Mucosa of rectum (tissue), 2 donors: ENCODE results near the gene KATNA1.
"Not testable (repeated sequence)": the region's sequence is repeated elsewhere in the genome, so short reads cannot be mapped to it uniquely, and the experiment has no call there.

Experiments used
- H3K27ac ChIP-seq, 2 donors: one replicate each; pipeline ENCODE4 v1.7.0; 2013; ENCODE audit warnings: inconsistent platforms in 2 of 2, low read depth in 2 of 2, low read length in 2 of 2
- H3K27me3 ChIP-seq, 2 donors: one replicate each; pipeline ENCODE4 v1.7.0; 2013; ENCODE audit warnings: low read length in 2 of 2; ENCODE audit not compliant: control insufficient read depth in 2 of 2, insufficient read depth in 2 of 2
- H3K36me3 ChIP-seq, 2 donors: one replicate each; pipeline ENCODE4 v1.7.0; 2013; ENCODE audit warnings: low read length in 2 of 2; ENCODE audit not compliant: control insufficient read depth in 2 of 2, insufficient read depth in 2 of 2
- H3K4me1 ChIP-seq, 2 donors: one replicate each; pipeline ENCODE4 v1.7.0; 2013; ENCODE audit warnings: low read length in 2 of 2, mild to moderate bottlenecking in 1 of 2; ENCODE audit not compliant: control insufficient read depth in 2 of 2, insufficient read depth in 2 of 2
- H3K4me3 ChIP-seq, 2 donors: one replicate each; pipeline ENCODE4 v1.7.0; 2013; ENCODE audit warnings: low read length in 2 of 2
- H3K9ac ChIP-seq, 2 donors: one replicate each; pipeline ENCODE4 v1.7.0; 2013; ENCODE audit warnings: low read length in 2 of 2, low read depth in 1 of 2, mild to moderate bottlenecking in 1 of 2
- H3K9me3 ChIP-seq, 2 donors: one replicate each; pipeline ENCODE4 v1.7.0; 2013; ENCODE audit warnings: low read length in 2 of 2; ENCODE audit not compliant: control insufficient read depth in 2 of 2
- donor health status: healthy.
- donor health status: Normal muscosa, but diverticular disease.

KATNA1 gene

DNA sequence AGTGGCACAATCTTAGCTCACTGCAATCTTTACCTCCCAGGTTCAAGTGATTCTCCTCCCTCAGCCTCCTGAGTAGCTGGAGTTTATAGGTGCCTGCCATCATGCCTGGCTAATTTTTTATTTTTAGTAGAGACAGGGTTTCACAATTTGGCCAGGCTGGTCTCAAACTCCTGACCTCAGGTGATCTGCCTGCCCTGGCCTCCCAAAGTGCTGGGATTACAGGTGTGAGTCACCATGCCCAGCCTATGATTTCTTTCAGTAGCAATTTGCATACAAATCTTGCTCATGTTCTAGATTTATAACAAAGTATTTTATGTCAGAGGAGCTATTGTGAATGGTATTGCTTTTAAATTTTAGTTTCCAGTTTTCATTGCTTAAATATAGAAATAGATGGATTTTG lies 23.8 kb upstream of the KATNA1 start:
- H3K4me3 ChIP-seq, H3K27me3 ChIP-seq, H3K4me1 ChIP-seq, H3K9me3 ChIP-seq, H3K27ac ChIP-seq, H3K9ac ChIP-seq: not testable (repeated sequence)
- peaks cover 28 to 42% of the 10 kb centered on the region in 2 donors for H3K36me3 ChIP-seq

DNA sequence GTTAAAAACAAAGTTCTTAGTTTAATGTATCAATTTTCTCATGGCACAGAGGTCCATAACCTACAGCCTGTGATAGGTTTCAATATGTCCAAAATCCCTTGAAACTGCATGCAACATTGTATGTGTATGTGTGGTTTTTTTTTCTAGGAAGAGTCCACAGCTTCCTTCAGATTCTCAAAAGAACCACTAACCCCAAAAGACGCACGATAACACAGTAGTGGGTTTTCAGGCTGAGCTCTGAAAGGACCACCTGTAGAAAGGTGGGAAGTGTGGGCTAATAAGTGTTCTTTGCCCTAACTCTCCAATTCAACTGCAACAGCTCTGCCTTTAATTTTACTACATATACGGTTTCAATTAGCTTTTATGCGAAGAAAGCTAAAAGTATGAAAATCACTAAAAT lies 11.5 kb upstream of the KATNA1 start:
- Histone ChIP-seq H3K4me1 (no peaks in the 10 kb centered on the region), H3K27ac (no peak overlapping the region), H3K9ac (no peak overlapping the region), H3K36me3 (peaks cover 15 to 38% of the 10 kb centered on the region in 2 donors), H3K9me3 (no peaks in the 10 kb centered on the region), H3K4me3 (no peak overlapping the region), H3K27me3 (no peaks in the 10 kb centered on the region)

DNA sequence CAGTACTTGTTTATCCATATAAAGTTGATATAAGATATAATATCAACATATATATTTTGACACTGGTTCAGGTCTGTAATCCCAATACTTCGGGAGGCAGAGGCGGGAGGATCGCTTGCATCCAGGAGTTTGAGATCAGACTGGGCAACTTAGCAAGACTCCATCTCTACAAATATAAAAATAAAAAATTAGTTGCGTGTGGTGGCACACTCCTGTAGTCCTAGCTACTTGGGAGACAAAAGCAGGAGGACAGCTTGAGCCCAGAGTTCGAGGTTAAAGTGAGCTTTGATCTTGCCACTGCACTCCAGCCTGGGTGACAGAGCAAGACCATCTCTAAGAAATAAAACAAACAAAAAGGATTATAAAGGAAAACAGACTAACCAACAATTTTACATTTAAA lies 8.9 kb upstream of the KATNA1 start:
- no peak overlapping the region for H3K27ac ChIP-seq
- H3K27me3 ChIP-seq = no peaks in the 10 kb centered on the region
- peaks cover 12 to 21% of the 10 kb centered on the region in 2 donors for H3K36me3 ChIP-seq
- no peaks in the 10 kb centered on the region for H3K4me1 ChIP-seq
- H3K4me3 ChIP-seq = no peak overlapping the region
- H3K9me3 ChIP-seq = no peaks in the 10 kb centered on the region
- H3K9ac ChIP-seq = no peak overlapping the region

DNA sequence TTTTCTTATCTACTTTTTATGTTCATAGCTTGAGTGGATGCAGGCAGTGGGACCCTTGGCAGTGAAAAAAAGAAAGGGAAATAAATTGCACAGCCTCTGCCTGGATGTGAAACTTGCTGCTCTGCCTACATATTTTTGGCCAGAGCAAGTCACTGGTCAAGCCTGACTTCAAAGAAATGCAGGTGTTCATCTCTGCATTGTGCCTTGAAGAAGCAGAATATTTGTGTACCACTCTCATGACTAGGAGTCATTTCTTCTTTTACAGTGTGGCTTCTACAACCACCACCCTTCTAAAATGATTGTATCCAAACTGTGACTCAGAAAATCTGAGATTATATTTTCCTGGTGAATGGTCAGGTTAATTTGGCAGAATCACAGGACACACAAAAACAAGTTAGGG lies 2.5 kb upstream of the KATNA1 start:
- peaks cover 0 to 10% of the 10 kb centered on the region in 2 donors for H3K4me1 ChIP-seq
- H3K4me3 ChIP-seq = no peak overlapping the region
- H3K27me3 ChIP-seq = no peaks in the 10 kb centered on the region
- no peak overlapping the region for H3K27ac ChIP-seq
- no peaks in the 10 kb centered on the region for H3K9me3 ChIP-seq
- H3K36me3 ChIP-seq = no peaks in the 10 kb centered on the region
- no peak overlapping the region for H3K9ac ChIP-seq

DNA sequence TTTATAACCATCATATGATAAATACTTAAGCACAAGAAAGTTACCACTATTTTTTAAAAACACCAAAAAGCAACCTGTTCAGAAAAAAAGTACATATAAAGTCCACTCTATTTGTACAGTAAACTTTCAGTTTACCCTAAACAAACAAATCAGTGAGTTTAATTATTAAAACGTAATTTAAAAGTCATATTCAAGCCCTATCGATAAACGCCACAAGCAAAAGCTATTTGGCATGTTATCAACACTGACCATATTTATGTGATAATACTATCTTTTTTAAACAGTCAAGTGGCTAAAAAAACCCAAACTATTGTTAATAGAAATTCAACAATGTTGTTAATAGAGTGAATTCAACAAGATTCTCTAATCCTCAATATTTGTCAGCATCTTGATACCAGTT lies 1.9 kb downstream of the KATNA1 start:
- Histone ChIP-seq H3K9ac (no peak overlapping the region), H3K27me3 (no peaks in the 10 kb centered on the region), H3K36me3 (no peaks in the 10 kb centered on the region), H3K4me1 (peaks cover 0 to 10% of the 10 kb centered on the region in 2 donors), H3K4me3 (no peak overlapping the region), H3K27ac (no peak overlapping the region), H3K9me3 (no peaks in the 10 kb centered on the region)

DNA sequence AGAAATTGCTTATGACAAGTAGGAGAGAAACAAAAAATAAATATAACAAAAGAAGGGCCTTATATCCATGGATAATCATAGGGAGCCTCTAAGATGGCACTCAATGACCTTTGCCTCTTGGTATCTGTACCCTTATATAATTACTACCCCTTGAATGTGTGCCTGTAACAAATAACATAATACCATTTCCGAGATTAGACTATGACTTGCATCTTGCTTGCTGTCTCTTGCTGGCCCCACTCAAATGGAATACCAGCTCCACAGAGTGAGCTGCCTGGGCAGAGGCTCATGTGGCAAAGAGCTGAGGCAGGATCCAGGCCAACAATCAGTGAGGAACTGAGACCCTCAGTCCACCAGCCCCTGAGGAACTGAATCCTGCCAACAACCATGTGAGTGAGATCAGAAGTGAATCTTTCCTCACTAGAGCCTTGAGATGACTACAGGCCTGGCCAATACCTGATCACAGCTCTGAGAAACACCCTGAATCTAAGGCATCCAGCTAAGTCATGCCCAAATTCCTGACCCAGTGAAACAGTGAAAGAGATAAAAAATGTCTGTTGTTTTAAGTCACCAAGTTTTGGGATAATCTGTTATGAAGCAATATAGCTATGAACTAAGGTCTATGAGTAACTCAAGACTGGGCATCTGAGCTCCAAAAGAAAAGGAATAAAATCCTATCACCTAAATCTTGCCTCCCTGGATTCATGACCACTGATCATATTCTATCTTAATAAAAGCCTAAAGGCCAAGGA lies 5.5 kb downstream of the KATNA1 start:
- Histone ChIP-seq H3K27ac (no peak overlapping the region), H3K27me3 (no peaks in the 10 kb centered on the region), H3K4me1 (peaks cover 0 to 6% of the 10 kb centered on the region in 2 donors), H3K9me3 (no peaks in the 10 kb centered on the region), H3K4me3 (no peak overlapping the region), H3K9ac (no peak overlapping the region), H3K36me3 (no peaks in the 10 kb centered on the region)

DNA sequence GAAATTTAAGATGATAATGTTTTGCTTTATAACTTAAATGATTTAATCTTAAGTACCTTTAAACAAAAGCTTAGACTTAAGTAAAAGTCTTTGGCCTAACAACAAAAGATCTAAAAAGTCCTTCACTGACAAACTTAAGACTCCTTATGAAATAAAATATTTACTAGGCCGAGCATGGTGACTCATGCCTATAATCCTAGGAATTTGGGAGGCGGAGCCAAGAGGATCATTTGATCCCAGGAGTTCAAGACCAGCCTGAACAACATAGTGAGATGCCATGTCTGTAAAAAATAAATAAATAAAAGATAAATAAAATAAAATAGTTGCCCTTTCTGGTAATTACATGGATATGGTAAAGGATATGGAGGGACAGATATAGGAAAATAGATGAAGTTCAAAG lies 12.4 kb downstream of the KATNA1 start:
- Histone ChIP-seq H3K9me3 (no peaks in the 10 kb centered on the region), H3K36me3 (no peaks in the 10 kb centered on the region), H3K4me1 (no peaks in the 10 kb centered on the region), H3K27me3 (no peaks in the 10 kb centered on the region), H3K4me3 (no peak overlapping the region), H3K9ac (no peak overlapping the region), H3K27ac (no peak overlapping the region)

DNA sequence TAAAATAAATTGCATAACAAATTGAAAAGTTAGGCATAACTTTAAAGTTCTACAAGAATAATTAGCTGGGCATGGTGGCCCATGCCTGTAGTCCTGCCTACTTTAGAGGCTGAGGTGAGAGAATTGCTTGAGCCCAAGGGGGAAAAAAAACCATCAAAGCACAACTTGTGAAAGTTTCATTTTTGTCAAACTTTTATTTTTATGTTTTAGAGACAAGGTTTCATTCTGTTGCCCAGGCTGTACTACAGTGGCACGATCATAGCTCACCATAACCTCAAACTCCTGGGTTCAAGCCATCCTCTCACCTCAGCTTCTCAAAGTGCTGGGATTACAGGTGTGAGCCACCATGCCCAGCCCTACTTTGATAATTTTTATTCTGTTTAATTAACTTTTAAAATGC lies 14.2 kb downstream of the KATNA1 start:
- H3K36me3 ChIP-seq = no peaks in the 10 kb centered on the region
- no peak overlapping the region for H3K4me3 ChIP-seq
- no peaks in the 10 kb centered on the region for H3K4me1 ChIP-seq
- no peak overlapping the region for H3K27ac ChIP-seq
- no peaks in the 10 kb centered on the region for H3K9me3 ChIP-seq
- H3K27me3 ChIP-seq = no peaks in the 10 kb centered on the region
- H3K9ac ChIP-seq = no peak overlapping the region

DNA sequence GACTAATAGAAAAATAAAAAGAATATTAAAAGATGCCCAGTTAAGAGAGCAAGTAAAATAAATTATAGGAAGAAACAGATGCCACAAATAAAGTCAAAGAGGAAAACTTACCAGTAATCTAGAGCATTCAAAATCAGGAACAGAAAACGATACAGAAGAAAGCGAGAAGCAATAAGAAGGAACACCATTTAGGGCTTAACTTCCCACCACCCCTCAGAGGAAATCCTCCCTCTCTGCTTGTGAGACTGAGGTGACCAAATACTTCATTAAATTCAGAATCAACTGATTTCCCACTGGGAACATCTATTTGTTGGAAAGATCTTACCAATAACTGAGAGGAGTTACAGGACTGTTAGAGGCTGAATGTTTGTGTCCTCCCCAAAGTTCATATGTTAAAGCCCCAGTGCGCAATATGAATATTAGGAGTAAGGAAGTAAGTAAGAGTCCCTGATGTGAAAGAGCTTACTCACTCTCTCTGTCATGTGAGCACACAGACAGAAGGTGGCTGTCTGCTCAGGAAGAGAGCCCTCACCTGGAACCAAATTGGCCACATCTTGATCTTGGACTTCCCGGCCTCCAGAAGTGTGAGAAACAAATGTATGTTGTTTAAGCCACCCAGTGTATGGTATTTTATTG lies 19.5 kb downstream of the KATNA1 start:
- Histone ChIP-seq H3K36me3 (peaks cover 3 to 6% of the 10 kb centered on the region in 2 donors), H3K4me1 (no peaks in the 10 kb centered on the region), H3K27ac (no peak overlapping the region), H3K4me3 (no peak overlapping the region), H3K9me3 (no peaks in the 10 kb centered on the region), H3K9ac (no peak overlapping the region), H3K27me3 (no peaks in the 10 kb centered on the region)

DNA sequence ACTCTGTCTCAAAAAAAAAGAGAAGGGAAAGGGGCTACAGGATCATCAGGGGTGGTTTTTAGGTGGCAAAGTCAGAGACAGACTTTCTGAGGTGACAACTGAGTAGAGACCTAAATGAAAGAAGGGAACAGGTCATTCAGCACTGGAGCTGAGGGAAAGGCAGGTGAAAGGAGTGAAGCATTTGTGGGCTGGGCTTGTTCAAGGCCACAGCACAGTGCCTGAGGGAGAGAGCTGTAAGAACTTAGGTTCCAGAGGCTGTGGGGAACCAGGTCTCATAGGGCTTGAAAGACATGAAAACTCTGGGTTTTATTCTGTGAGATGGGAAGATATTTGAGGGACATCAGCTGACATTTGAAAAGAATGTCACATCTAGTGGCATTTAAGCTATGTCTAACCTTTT lies 20.8 kb downstream of the KATNA1 start:
- Histone ChIP-seq H3K9ac (no peak overlapping the region), H3K9me3 (no peaks in the 10 kb centered on the region), H3K4me1 (no peaks in the 10 kb centered on the region), H3K4me3 (no peak overlapping the region), H3K27ac (no peak overlapping the region), H3K36me3 (peaks cover 3 to 6% of the 10 kb centered on the region in 2 donors), H3K27me3 (no peaks in the 10 kb centered on the region)
